ES-I3 (cell line): ENCODE measurements around the gene TMEM63C.

Experiments used
- H3K36me3 ChIP-seq: 2 replicates; pipeline ENCODE4 v1.6.1; 2013; ENCODE audit warnings: mild to moderate bottlenecking, low read length, control low read depth, moderate library complexity; ENCODE audit not compliant: insufficient read depth
- H3K4me1 ChIP-seq: 2 replicates; pipeline ENCODE4 v1.6.1; 2013; ENCODE audit warnings: mild to moderate bottlenecking, control low read depth, low read length; ENCODE audit not compliant: insufficient read depth
- H3K9ac ChIP-seq: 2 replicates; pipeline ENCODE4 v1.6.1; 2013; ENCODE audit warnings: low read depth, mild to moderate bottlenecking, low read length, moderate library complexity
- H3K9me3 ChIP-seq: 2 replicates; pipeline ENCODE4 v1.6.1; 2013; ENCODE audit warnings: mild to moderate bottlenecking, low read length, moderate library complexity; ENCODE audit not compliant: control insufficient read depth, insufficient read depth

TMEM63C gene

DNA sequence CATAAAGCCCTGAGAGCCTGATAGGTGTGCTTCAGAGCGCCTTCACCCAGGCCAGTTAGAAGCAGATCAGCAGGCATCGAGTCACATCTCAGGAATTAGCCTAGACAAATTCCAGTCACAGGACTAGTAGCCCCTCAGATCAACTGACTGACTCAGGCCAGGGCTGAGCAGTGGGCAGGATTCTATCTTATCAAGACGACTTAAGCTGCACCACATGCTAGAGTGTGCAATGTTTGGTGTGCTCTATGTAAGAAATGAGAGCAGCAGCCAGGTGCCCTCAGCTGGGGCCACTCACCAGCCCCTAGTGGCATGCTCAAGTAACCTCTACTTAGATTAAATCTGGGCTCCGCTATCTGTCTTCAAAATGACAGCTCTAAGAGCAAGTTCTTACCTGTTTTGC lies 109.1 kb downstream of the TMEM63C start:
- H3K9ac ChIP-seq, result no peak overlapping the region
- H3K4me1 ChIP-seq, result peaks cover 5% of the 10 kb centered on the region; the same call in 1 of the 2 replicates
- H3K36me3 ChIP-seq, result no peaks in the 10 kb centered on the region; the same call in 1 of the 2 replicates
- no peaks in the 10 kb centered on the region for H3K9me3 ChIP-seq

DNA sequence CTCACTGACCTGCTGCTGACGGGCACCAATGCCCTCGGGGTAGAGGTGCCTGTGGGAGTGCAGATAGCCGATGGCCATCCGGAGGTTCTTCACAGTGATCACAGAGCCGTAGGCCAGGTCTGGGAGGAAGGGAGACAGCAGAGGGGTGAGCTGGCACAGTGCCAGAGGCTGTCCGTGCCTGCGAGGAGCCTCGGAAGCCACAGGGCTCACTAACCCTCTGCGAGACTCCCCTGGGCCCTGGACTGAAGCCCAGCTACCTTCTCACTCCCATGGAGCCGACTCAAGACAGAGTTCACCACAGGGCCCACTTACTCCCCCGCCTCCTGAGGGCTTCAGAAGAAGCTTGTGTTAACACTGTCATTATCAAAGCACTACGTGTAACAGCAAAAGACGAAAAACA lies 114.6 kb downstream of the TMEM63C start:
- Histone ChIP-seq H3K4me1 (no peaks in the 10 kb centered on the region), H3K36me3 (no peaks in the 10 kb centered on the region), H3K9me3 (no peaks in the 10 kb centered on the region), H3K9ac (no peak overlapping the region)

DNA sequence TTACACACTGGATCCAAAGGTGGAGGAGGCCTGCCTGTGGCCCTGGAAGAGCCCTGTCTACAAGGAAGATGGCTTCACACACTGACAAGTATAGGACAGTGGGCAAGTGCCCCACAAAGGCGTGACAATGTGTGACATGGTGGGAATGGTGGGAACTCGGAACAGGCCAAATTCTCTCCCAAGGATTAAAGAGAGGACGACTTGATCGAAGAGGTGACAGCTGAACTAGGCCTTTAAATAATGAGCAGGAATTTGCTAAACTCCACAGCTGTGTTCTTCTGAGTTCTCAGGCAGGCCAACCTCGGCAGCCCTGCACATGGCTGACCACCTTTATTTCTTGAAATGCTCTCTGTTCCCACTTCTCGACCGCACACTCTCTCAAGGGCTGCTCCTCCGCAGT lies 115.3 kb downstream of the TMEM63C start:
- H3K4me1 ChIP-seq, result peaks cover 4% of the 10 kb centered on the region; the same call in 1 of the 2 replicates
- no peaks in the 10 kb centered on the region for H3K9me3 ChIP-seq
- no peaks in the 10 kb centered on the region for H3K36me3 ChIP-seq
- H3K9ac ChIP-seq, result no peak overlapping the region

DNA sequence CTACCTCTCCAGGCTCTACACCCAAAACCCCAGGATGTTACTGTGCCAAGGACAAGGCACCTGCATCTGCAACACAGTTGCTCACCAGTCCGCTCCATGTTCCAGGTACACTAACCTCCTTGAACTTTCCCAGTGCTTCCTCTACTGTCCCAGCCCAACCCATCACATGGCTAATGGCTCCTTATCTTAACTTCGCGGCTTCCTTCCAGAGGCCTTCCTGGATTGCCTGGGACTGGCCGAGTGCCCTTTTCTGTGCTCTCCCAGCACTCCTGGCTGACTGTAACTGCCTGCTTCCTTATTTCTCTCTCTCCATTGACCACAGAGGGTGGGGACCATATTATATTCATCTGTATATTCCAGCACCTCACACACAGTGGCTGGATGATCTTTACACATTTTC lies 118.2 kb downstream of the TMEM63C start:
- no peak overlapping the region for H3K9ac ChIP-seq
- H3K4me1 ChIP-seq, result peaks cover 21% of the 10 kb centered on the region
- no peaks in the 10 kb centered on the region for H3K36me3 ChIP-seq
- no peaks in the 10 kb centered on the region for H3K9me3 ChIP-seq

DNA sequence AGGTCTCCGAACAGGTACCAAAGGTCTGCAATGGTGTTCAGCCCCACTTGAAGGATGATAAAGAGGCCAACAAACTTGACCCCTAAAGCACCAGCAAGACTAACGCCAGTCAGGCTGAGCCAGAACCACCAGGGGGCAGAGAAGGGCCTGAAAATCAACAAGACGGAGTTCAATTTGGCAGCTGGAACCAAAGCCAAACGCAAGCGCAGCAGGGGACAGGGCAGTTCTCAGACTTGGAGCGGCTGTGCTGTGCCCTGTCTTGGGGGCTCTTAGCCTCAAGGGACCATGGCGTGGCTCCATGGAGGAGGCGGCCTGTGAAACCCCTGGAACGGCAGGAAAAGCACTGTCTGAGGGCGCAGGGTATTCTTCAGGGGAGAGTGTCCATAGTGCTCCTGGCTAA lies 119.5 kb downstream of the TMEM63C start:
- Histone ChIP-seq H3K4me1 (peaks cover 21% of the 10 kb centered on the region), H3K36me3 (no peaks in the 10 kb centered on the region), H3K9ac (no peak overlapping the region), H3K9me3 (no peaks in the 10 kb centered on the region)

DNA sequence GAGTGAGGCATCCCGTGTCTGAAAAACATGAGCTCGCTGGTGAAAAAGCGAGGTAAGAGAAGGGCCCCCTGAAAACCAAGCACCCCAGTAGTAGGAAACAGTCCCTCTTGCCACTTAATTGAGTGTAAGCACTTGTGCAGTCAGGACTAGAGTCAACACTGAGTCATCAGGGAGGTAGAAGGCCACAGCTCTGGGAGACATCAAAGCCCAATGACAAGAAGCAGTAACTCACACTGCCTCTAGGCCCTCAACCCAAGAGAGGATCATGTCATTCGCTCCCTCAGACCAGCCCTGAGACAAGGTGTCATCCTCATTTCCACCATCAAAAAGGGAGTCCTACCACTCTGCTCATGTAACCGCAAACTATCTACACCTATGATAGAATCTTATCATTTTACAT lies 121.3 kb downstream of the TMEM63C start:
- H3K9ac ChIP-seq, result no peak overlapping the region
- H3K36me3 ChIP-seq, result no peaks in the 10 kb centered on the region
- H3K9me3 ChIP-seq, result no peaks in the 10 kb centered on the region
- peaks cover 32% of the 10 kb centered on the region for H3K4me1 ChIP-seq

DNA sequence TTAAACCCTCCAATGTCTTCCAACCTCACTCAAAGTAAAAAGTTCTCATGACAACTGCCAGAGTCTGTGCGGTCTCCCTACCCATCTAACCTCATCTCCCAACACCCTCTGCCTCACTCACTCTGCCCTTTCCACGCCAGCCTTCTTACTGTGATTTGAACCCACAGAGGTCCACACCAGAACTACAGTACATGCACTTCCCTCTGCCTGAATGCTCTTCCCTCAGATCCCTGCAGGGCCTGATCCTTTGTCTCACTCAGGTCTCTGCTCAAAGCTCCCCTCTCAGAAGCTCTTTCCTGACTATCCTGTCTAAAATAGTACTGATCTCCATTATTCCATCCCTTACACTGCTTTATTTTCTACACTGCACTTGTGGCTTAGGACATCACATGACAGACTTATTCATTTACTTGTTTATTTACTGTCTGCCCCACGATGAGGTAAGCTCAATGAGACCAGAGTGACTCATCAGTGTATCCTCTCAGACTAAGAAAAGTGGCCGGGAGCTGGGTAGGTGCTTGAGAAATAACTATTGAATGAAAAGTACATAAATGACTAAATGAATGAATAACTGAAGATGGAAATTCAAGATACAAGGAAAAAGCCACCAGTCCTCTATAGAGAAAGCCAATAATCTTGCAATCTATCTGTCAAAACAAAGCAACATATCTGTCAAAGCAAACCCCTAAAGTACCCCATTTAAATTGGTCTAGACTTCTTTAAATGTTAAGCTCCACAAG lies 122.0 kb downstream of the TMEM63C start:
- Histone ChIP-seq H3K9ac (no peak overlapping the region), H3K9me3 (no peaks in the 10 kb centered on the region), H3K36me3 (no peaks in the 10 kb centered on the region), H3K4me1 (peaks cover 32% of the 10 kb centered on the region)

DNA sequence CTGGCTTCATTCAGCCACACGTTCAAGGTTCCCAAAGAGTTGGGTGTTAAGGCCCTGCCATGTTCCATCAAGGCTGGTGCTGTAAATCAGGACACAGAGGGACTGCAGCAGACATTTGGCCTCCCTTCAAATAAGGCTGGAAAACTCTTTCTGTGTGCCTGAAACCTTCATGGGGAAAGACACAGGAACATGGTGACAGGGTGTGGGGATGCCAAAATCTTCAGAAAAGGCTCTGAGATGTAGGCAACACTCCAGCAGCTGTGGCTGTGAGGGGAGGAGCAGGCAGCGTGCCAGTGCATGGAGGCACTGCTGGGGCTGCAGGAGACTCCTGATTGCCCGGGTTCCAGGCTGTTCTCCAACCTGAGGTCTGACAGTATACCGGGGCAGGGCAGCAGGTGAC lies 124.1 kb downstream of the TMEM63C start:
- Histone ChIP-seq H3K9ac (no peak overlapping the region), H3K36me3 (no peaks in the 10 kb centered on the region), H3K4me1 (peaks cover 32% of the 10 kb centered on the region), H3K9me3 (no peaks in the 10 kb centered on the region)

DNA sequence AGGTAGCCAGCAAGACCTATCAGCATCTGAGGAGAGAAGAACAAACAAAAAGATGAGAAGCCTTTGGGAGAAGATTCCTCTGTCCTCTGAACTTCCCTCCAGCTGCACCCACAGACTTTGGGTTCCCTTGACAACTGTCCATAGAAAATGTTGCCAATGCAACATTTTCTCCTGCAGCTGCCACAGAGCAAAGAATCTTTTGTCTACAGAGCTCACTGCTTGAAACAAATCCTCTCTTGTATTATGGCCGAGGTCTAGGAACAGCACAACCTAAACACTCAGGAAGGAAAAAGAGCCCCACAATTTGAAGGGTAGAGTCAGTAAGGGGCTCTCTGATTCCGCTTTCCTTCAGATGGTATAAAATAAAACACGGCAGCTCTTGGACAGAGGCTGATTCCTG lies 124.8 kb downstream of the TMEM63C start:
- H3K9ac ChIP-seq, result no peak overlapping the region
- H3K4me1 ChIP-seq, result peaks cover 32% of the 10 kb centered on the region
- H3K36me3 ChIP-seq, result no peaks in the 10 kb centered on the region
- no peaks in the 10 kb centered on the region for H3K9me3 ChIP-seq

DNA sequence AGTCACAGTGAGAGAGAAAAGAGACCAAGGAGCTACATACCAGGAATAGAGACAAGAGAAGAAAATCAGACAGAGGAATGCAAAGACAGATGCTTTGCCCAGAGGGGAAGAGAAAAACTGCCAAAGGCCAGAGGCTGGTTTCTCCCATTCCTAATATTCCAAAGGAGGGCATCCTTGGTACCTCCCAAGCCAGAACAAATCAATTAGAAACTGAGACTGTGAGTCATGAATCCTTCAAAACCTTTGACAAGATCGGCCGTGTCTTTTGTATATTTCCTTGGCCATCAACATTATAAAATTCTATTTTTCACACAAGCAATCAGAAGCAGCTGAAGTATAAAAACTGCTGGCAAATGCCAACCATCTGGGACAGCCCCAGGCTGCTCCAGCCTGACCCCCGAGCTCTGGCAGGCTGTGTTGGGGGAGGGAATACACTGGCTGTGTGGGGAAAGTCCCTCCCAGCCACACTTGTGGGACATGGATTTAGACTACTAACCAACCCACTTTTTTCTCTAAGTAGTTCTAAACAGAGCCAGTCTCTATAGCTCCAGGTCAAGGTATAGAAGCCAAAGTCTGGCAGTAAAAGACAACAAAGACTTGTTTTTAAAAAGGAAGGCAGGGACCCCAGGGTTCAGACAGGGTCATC lies 125.4 kb downstream of the TMEM63C start:
- Histone ChIP-seq H3K4me1 (peaks cover 28% of the 10 kb centered on the region), H3K9me3 (no peaks in the 10 kb centered on the region), H3K9ac (no peak overlapping the region), H3K36me3 (no peaks in the 10 kb centered on the region)
